HepG2 (cell line): ENCODE results near the gene TFDP1. TPM values are rescaled to one million over a fixed set of nuclear protein-coding genes. Genes with fewer than 3 reads are reported as not detected.
A peak's percentile ranks its signal among the peaks of the same experiment; 100 is the strongest.

ENCODE experiments used
- ATAC-seq: fragments of 200-7000 bp; cut with Tn5 transposase; 3 replicates; pipeline ENCODE4 v1.9.1; 2020; ENCODE audit warnings: mild to moderate bottlenecking, moderate library complexity
- BruUV-seq: library from RNA; stranded (reverse); fragments of 400-500 nt; replicated peaks from 2 replicates; lab custom pipeline; 2021; lab: Mats Ljungman, UMichigan
- CTCF ChIA-PET: fragments of 300-600 bp; formaldehyde crosslinking; extraction: SDS; loops from one replicate; lab custom pipeline; 2021; ENCODE audit warnings: low total read pairs, inconsistent platforms, low intra/inter-chr PET ratio; lab: Yijun Ruan, JAX
- POLR2A ChIA-PET: fragments of 350-600 bp; sonication (Branson Sonifier 250); formaldehyde crosslinking; loops from one replicate; lab custom pipeline; 2020; ENCODE audit warnings: antibody characterized with exemption, inconsistent platforms; lab: Yijun Ruan, JAX
- DNase-seq: peaks from one replicate; pipeline ENCODE4 v3.0.0-alpha.2; 2015; ENCODE audit warnings: low spot score
- FAIRE-seq: peaks from 3 replicates; lab custom pipeline; 2011; peaks lifted over from hg19 to GRCh38; lab: Jason Lieb, UNC
- H2AFZ ChIP-seq: one replicate; pipeline ENCODE4 v1.6.1; 2011; ENCODE audit warnings: low read length, inconsistent platforms
- H3K27ac ChIP-seq: fragments of 300-600 bp; 3 replicates; pipeline ENCODE4 v1.8.0; 2011; ENCODE audit warnings: mixed run types, mild to moderate bottlenecking, mixed read lengths, low read length, inconsistent platforms; ENCODE audit not compliant: insufficient read depth; ENCODE audit errors: extremely low read length
- H3K27me3 ChIP-seq, 2 experiments: fragments of 200-600 bp in 1 of 2; 2 replicates in 1 of 2; 3 replicates in 1 of 2; pipeline versions ENCODE4 v1.6.0 to v1.8.0; 2011; ENCODE audit warnings: low read length in 2 of 2, mild to moderate bottlenecking in 2 of 2, moderate library complexity in 2 of 2, inconsistent platforms in 1 of 2; ENCODE audit not compliant: insufficient read depth in 2 of 2, control insufficient read depth in 1 of 2
- H3K36me3 ChIP-seq, 2 experiments: fragments of 200-600 bp in 1 of 2; replicated peaks in 1 of 2; 2 replicates in 1 of 2; 3 replicates in 1 of 2; pipeline versions ENCODE4 v1.5.1 to v1.8.0; 2011; ENCODE audit warnings: low read length in 2 of 2, inconsistent platforms in 1 of 2; ENCODE audit not compliant: insufficient read depth in 2 of 2, control insufficient read depth in 1 of 2
- H3K4me1 ChIP-seq: 2 replicates; pipeline ENCODE4 v1.5.1; 2012; ENCODE audit warnings: low read length, inconsistent platforms; ENCODE audit not compliant: insufficient read depth
- H3K4me2 ChIP-seq: 2 replicates; pipeline ENCODE4 v1.6.0; 2011; ENCODE audit warnings: low read depth, low read length, inconsistent platforms
- H3K4me3 ChIP-seq, 3 experiments: fragments of 200-600 bp in 1 of 3; sonication (generic), shearing (Covaris generic) in 1 of 3; replicated peaks in 1 of 3; 2 replicates each; pipeline ENCODE4 v1.5.1; 2011 to 2016; ENCODE audit warnings: low read length in 3 of 3, inconsistent platforms in 2 of 3, low read depth in 2 of 3, mild to moderate bottlenecking in 2 of 3, control low read depth in 1 of 3, mixed read lengths in 1 of 3; ENCODE audit not compliant: insufficient read depth in 1 of 3
- H3K79me2 ChIP-seq: one replicate; pipeline ENCODE4 v1.6.1; 2011; ENCODE audit warnings: low read length, inconsistent platforms; ENCODE audit not compliant: insufficient read depth
- H3K9ac ChIP-seq: 2 replicates; pipeline ENCODE4 v1.6.0; 2011; ENCODE audit warnings: mild to moderate bottlenecking, low read depth, low read length, inconsistent platforms; ENCODE audit not compliant: insufficient read depth
- H3K9me3 ChIP-seq: 2 replicates; pipeline ENCODE4 v1.5.1; 2012; ENCODE audit warnings: mild to moderate bottlenecking, low read length
- H4K20me1 ChIP-seq: 2 replicates; pipeline ENCODE4 v1.6.0; 2011; ENCODE audit warnings: inconsistent platforms, mild to moderate bottlenecking, low read length, moderate library complexity; ENCODE audit not compliant: insufficient read depth
- AKAP8 ChIP-seq: sonication (generic); formaldehyde crosslinking; IDR thresholded peaks from 2 replicates; pipeline ENCODE4 v1.5.1; 2020; ENCODE audit warnings: mild to moderate bottlenecking, missing genetic modification reagents
- BORCS8-MEF2B ChIP-seq: sonication (generic); formaldehyde crosslinking; IDR thresholded peaks from 2 replicates; pipeline ENCODE4 v1.8.0; 2022; ENCODE audit warnings: mild to moderate bottlenecking, missing genetic modification reagents
- DPF2 ChIP-seq: sonication (generic); formaldehyde crosslinking; IDR thresholded peaks from 2 replicates; pipeline ENCODE4 v1.4.0; 2020; ENCODE audit warnings: mild to moderate bottlenecking, low read depth, missing genetic modification reagents, borderline replicate concordance
- HNRNPK ChIP-seq: fragments of 200-400 bp; formaldehyde crosslinking; IDR thresholded peaks from 2 replicates; pipeline ENCODE4 v1.6.1; 2018; ENCODE audit warnings: low read length, low read depth, moderate library complexity, mild to moderate bottlenecking; ENCODE audit not compliant: poor library complexity, severe bottlenecking
- IRX3 ChIP-seq: sonication (generic); formaldehyde crosslinking; IDR thresholded peaks from 2 replicates; pipeline ENCODE4 v1.8.1; 2023; ENCODE audit warnings: mild to moderate bottlenecking, low read depth, missing genetic modification reagents, borderline replicate concordance
- SMC3 ChIP-seq: IDR thresholded peaks from 2 replicates; pipeline ENCODE4 v1.6.1; 2011; ENCODE audit warnings: low read length, improper control_type of control experiment
- TAF15 ChIP-seq: fragments of 200-400 bp; formaldehyde crosslinking; IDR thresholded peaks from one replicate; pipeline ENCODE4 v1.6.1; 2018; ENCODE audit warnings: mild to moderate bottlenecking, low read depth, low read length; ENCODE audit not compliant: poor library complexity, severe bottlenecking
- TGIF2 ChIP-seq: IDR thresholded peaks from 2 replicates; pipeline ENCODE4 v1.6.1; 2016; ENCODE audit warnings: control low read depth, missing compliant biosample characterization
- ZKSCAN1 ChIP-seq: fragments of 150-350 bp; IDR thresholded peaks from 2 replicates; pipeline ENCODE4 v1.6.1; 2014; ENCODE audit warnings: low read length
- ZKSCAN8 ChIP-seq: IDR thresholded peaks from 2 replicates; pipeline ENCODE4 v1.6.1; 2016; ENCODE audit warnings: borderline replicate concordance, missing genetic modification reagents, missing compliant biosample characterization
- ZNF563 ChIP-seq: sonication (generic); formaldehyde crosslinking; IDR thresholded peaks from 2 replicates; pipeline ENCODE4 v1.8.0; 2022; ENCODE audit warnings: mild to moderate bottlenecking, moderate library complexity, missing genetic modification reagents
- ZNF660 ChIP-seq: sonication (generic); formaldehyde crosslinking; IDR thresholded peaks from 2 replicates; pipeline ENCODE4 v1.5.1; 2020; ENCODE audit warnings: mild to moderate bottlenecking, low read depth, missing genetic modification reagents, borderline replicate concordance
- WGBS: methylation state at CpG from one replicate; pipeline ENCODE4 v1.1.6; 2017; ENCODE audit warnings: low lambda C conversion rate; 5-methylcytosine and 5-hydroxymethylcytosine counted together
- in situ Hi-C: cut with HindIII; loops from 2 replicates; pipeline ENCODE4 v1.10.0; 2017; ENCODE audit warnings: low pct_unique_long_range_greater_than_20kb; ENCODE audit not compliant: extremely low pct_ligation_motif_present
- intact Hi-C: fragments of 100-400 bp; cut with micrococcal nuclease; formaldehyde crosslinking; loops from one replicate; pipeline ENCODE4 v1.10.0; 2022; ENCODE audit not compliant: unreplicated experiment
- polyA plus RNA-seq, 8 experiments: library from polyadenylated mRNA; depleted of rRNA in 3 of 8; stranded (reverse) in 7 of 8; unstranded in 1 of 8; fragments of >200 nt; fragmentation: Illumina TruSeq in 4 of 8; extraction: Trizol in 4 of 8; gene quantifications; 2 replicates each; pipeline versions ENCODE4 v1.2.1 to v1.2.3, GENCODE V29; 2011 to 2016; ENCODE audit warnings: low read depth in 4 of 8, missing spikeins in 1 of 8, mixed read lengths in 1 of 8; ENCODE audit not compliant: insufficient read depth in 1 of 8
- total RNA-seq, 5 experiments: library from RNA; depleted of rRNA; stranded (reverse); fragments of >200 nt; fragmentation: Illumina TruSeq; extraction: Trizol; gene quantifications; 2 replicates each; pipeline ENCODE4 v1.2.3, GENCODE V29; 2016; ENCODE audit warnings: low read depth in 1 of 5
- TF ChIP-seq, protein P1 (sequence below): sonication (generic); formaldehyde crosslinking; IDR thresholded peaks from 2 replicates; pipeline ENCODE4 v1.5.0; 2020; ENCODE audit warnings: missing genetic modification reagents, mild to moderate bottlenecking, borderline replicate concordance
- TF ChIP-seq, protein P2 (sequence below): sonication (generic); formaldehyde crosslinking; IDR thresholded peaks from 2 replicates; pipeline ENCODE4 v1.9.0; 2022; ENCODE audit warnings: low read depth, missing genetic modification reagents
- TF ChIP-seq, protein P3 (sequence below): sonication (generic); formaldehyde crosslinking; IDR thresholded peaks from 2 replicates; pipeline ENCODE4 v1.8.0; 2022; ENCODE audit warnings: mild to moderate bottlenecking, missing genetic modification reagents, borderline replicate concordance

The TFDP1 gene
- total and polyA plus RNA-seq, 2 of the 13 experiments (the other 11 are each of a cell fraction or from before 2014, with no cell fraction given) = 38.0 to 84.2 TPM

DNA sequence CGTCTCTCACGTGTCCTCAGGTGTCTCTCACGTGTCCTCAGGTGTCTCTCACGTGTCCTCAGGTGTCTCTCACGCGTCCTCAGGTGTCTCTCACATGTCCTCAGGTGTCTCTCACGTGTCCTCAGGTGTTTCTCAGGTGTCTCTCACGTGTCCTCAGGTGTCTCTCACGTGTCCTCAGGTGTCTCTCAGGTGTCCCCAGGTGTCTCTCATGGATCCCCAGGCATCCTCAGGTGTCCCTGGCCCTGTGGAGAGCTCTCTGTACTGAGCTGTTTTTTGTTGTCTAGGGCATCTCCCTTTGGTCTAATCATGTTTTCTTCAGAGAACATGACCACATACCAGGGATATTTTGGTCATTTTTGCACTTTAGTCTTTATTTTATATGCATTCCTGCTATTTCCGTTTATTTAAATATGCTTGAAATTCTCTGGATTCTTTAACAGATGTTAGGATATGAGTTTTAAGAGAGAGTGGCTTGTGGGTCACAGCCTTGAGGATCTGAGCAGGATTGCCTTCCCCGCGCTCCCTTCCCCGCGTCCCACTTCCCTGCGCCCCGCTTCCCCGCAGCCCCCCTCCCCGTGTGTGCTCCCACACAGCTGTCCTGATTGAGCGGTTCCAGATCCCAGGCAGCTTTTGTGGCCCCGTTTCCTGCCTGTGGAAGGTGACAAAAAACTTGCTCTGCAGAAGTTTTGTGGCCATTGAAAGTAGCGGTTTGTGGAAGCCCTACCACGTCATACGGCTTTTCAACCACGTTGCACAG lies 41.6 kb downstream of the TFDP1 start:
- Histone ChIP-seq H3K27ac (no peak overlapping the region), H4K20me1 (no peaks in the 10 kb centered on the region), H2AFZ (no peak overlapping the region), H3K9ac (no peak overlapping the region), H3K9me3 (no peaks in the 10 kb centered on the region), H3K27me3 (no peaks in the 10 kb centered on the region), H3K79me2 (peaks cover 7% of the 10 kb centered on the region), H3K4me3 (no peak overlapping the region), H3K4me1 (no peaks in the 10 kb centered on the region), H3K4me2 (no peak overlapping the region), H3K36me3 (peaks cover 18 to 56% of the 10 kb centered on the region in 2 experiments)
- in situ Hi-C loops = no loop called here
- DNase-seq (no peak), FAIRE-seq (no peak), ATAC-seq (no peak)
- BruUV-seq = no TSS peak
- POLR2A ChIA-PET = no interaction called here
- CTCF ChIA-PET = no interaction called here
- intact Hi-C loops = no loop called here
- no peak for TF ChIP-seq ZNF563 (CRISPR knock-in tag)
- no peak for TF ChIP-seq TGIF2 (CRISPR knock-in tag)
- no peak for TF ChIP-seq ZKSCAN1
- TF ChIP-seq IRX3 (CRISPR knock-in tag) = no peak
- WGBS = 97% methylated on average over 24 of the region's 24 CpGs

DNA sequence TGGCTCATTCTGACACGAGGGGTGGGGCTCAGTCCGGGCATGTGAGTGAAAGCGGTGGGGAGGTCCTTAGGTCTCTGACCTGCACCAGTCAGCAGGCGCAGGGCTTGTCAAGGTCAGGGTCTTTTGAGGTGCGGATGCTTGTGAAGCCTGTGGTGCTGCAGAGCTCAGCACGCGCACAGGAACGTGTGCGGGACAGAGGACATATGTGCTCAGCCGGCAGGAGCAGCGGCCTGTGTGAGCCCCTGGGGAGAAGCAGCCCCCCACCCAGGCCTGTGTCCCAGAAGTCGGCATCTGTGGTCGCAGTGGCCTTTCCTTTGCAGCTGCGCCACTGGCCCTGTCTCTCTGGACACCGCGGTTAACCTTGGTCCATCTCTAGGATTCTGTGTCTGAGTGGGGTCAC lies 42.6 kb downstream of the TFDP1 start:
- WGBS = 96% methylated on average over 10 of the region's 16 CpGs
- H3K36me3 ChIP-seq = peaks cover 21 to 65% of the 10 kb centered on the region in 2 experiments
- in situ Hi-C loops = no loop called here
- intact Hi-C loops = no loop called here
- no peak overlapping the region for H3K4me2 ChIP-seq
- ChIA-PET POLR2A (no interaction called here), CTCF (no interaction called here)
- H3K4me3 ChIP-seq = no peak overlapping the region
- H3K9ac ChIP-seq = no peak overlapping the region
- no peaks in the 10 kb centered on the region for H3K9me3 ChIP-seq
- no peak for ATAC-seq
- H3K79me2 ChIP-seq = peaks cover 7% of the 10 kb centered on the region
- H3K4me1 ChIP-seq = no peaks in the 10 kb centered on the region
- H3K27ac ChIP-seq = no peak overlapping the region
- DNase-seq = no peak
- TSS peak; percentile 23 for BruUV-seq
- H3K27me3 ChIP-seq = no peaks in the 10 kb centered on the region
- FAIRE-seq = no peak
- no peaks in the 10 kb centered on the region for H4K20me1 ChIP-seq
- no peak overlapping the region for H2AFZ ChIP-seq
- TF ChIP-seq BORCS8-MEF2B (CRISPR knock-in tag) = no peak
- TF ChIP-seq ZNF660 (CRISPR knock-in tag) = no peak
- no peak for TF ChIP-seq ZKSCAN8 (CRISPR knock-in tag)
- TF ChIP-seq, protein P1, sequence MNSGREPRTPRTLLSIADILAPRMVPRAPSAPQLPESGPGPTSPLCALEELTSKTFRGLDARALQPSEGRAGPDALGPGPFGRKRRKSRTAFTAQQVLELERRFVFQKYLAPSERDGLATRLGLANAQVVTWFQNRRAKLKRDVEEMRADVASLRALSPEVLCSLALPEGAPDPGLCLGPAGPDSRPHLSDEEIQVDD (CRISPR knock-in tag) = no peak
- no peak for TF ChIP-seq SMC3
- TF ChIP-seq TAF15 = no peak
- TF ChIP-seq, protein P2, sequence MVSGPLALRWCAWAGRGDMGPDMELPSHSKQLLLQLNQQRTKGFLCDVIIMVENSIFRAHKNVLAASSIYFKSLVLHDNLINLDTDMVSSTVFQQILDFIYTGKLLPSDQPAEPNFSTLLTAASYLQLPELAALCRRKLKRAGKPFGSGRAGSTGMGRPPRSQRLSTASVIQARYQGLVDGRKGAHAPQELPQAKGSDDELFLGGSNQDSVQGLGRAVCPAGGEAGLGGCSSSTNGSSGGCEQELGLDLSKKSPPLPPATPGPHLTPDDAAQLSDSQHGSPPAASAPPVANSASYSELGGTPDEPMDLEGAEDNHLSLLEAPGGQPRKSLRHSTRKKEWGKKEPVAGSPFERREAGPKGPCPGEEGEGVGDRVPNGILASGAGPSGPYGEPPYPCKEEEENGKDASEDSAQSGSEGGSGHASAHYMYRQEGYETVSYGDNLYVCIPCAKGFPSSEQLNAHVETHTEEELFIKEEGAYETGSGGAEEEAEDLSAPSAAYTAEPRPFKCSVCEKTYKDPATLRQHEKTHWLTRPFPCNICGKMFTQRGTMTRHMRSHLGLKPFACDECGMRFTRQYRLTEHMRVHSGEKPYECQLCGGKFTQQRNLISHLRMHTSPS (CRISPR knock-in tag) = no peak
- TF ChIP-seq HNRNPK = no peak
- TF ChIP-seq, protein P3, sequence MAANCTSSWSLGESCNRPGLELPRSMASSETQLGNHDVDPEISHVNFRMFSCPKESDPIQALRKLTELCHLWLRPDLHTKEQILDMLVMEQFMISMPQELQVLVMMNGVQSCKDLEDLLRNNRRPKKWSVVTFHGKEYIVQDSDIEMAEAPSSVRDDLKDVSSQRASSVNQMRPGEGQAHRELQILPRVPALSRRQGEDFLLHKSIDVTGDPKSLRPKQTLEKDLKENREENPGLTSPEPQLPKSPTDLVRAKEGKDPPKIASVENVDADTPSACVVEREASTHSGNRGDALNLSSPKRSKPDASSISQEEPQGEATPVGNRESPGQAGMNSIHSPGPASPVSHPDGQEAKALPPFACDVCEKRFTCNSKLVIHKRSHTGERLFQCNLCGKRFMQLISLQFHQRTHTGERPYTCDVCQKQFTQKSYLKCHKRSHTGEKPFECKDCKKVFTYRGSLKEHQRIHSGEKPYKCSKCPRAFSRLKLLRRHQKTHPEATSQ (CRISPR knock-in tag) = no peak
- no peak for TF ChIP-seq DPF2
- TF ChIP-seq AKAP8 (CRISPR knock-in tag) = no peak
